ENCODE results near the gene CRMP1.

CRMP1 gene

DNA sequence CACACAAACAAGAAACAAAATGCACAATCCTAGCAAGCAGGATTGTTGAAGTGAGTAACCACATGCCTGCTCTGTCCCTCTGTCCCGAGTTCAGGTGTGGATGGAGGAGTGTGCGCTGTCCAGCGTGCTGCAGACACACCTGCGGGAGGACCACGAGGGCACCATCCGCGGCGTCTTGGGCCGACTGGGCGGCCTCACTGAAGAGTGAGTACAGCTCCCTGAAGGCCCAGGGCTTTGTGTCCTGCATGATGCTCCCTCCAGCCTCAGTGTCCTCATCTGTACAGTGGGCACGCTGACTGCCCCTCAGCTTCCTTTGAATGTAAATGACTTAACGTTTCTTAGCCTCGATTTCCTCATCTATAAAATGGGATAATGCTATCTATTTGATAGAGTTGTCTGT lies 99.4 kb downstream of the CRMP1 start:
- no peak for ATAC-seq (replicated peaks)
- Mint-ChIP-seq H3K4me1 (ENCODE audit: low read depth in 2 of 2) (no peaks in the 10 kb centered on the region), H3K27ac (no peak overlapping the region), H3K9me3 (peaks cover 0 to 7% of the 10 kb centered on the region in 2 donors), H3K36me3 (ENCODE audit: insufficient read depth) (no peaks in the 10 kb centered on the region), H3K4me3 (no peak overlapping the region), H3K27me3 (peaks cover 0 to 6% of the 10 kb centered on the region in 2 donors)
- no peak for DNase-seq

DNA sequence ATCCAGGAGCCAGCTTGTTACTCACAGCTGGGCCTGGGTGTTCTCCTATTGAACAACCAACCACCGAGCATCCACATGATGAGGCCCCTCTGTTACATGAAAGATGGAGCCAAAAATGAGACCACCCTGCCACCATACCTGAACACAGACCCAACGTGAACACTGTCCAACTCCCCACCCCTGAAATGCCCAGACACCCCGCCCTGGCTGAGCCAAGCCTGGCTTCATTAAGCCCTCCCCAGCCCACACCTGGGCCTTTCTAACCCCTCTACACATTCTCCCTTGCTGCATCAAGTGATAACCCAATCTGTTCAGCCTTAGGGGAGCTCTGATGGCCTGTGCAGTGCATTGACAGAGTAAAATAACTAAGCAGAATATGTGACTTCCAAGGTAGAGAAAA lies 101.2 kb downstream of the CRMP1 start:
- H3K27me3 Mint-ChIP-seq: no peaks in the 10 kb centered on the region
- no peak overlapping the region for H3K27ac Mint-ChIP-seq
- peaks cover 0 to 7% of the 10 kb centered on the region in 2 donors for H3K9me3 Mint-ChIP-seq
- no peak overlapping the region for H3K4me3 Mint-ChIP-seq
- no peaks in the 10 kb centered on the region for H3K4me1 Mint-ChIP-seq (ENCODE audit: low read depth in 2 of 2)
- ATAC-seq (replicated peaks) (no peak), DNase-seq (no peak)
- H3K36me3 Mint-ChIP-seq (ENCODE audit: insufficient read depth): no peaks in the 10 kb centered on the region

DNA sequence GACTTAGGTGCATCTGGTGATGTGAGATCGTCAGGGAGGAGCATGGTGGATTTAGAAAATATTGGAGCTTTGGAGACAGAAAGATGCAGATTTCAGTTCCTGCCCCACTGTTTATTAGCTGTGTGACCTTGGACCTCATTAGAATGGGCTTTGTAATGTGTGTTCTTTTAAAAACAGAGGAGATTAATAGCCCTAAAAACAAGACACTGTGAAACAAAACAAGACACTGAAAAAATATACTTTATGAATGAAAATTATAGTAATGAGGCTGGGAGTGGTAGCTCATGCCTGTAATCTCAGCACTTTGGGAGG lies 102.4 kb downstream of the CRMP1 start:
- Mint-ChIP-seq H3K4me3 (no peak overlapping the region), H3K27ac (no peak overlapping the region), H3K4me1 (ENCODE audit: low read depth in 2 of 2) (no peaks in the 10 kb centered on the region), H3K36me3 (ENCODE audit: insufficient read depth) (no peaks in the 10 kb centered on the region), H3K9me3 (no peaks in the 10 kb centered on the region), H3K27me3 (no peaks in the 10 kb centered on the region)
- ATAC-seq (replicated peaks): no peak
- DNase-seq: no peak

DNA sequence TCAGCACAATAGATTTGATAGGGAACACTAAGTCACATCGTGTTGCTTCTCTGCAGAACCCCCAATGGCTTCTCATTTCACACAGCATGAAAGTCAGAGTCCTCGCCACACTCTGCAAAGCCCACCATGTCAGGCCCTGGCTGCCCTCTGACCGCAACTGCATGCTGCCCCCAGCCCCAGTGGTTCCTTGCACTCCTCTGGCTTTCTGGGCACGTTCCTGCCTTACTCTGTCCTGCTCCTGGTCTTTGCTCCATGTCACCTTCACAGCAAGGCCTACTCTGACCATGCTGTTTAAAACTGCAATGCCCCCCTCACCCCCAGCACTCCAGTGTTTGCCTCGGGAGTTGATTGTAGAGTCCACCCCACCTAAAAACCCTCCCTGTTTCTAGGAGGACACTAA lies 103.7 kb downstream of the CRMP1 start:
- ATAC-seq (replicated peaks): no peak
- H3K4me1 Mint-ChIP-seq (ENCODE audit: low read depth in 2 of 2): no peaks in the 10 kb centered on the region
- no peaks in the 10 kb centered on the region for H3K9me3 Mint-ChIP-seq
- H3K4me3 Mint-ChIP-seq: no peak overlapping the region
- no peak overlapping the region for H3K27ac Mint-ChIP-seq
- H3K36me3 Mint-ChIP-seq (ENCODE audit: insufficient read depth): no peaks in the 10 kb centered on the region
- DNase-seq: no peak
- no peaks in the 10 kb centered on the region for H3K27me3 Mint-ChIP-seq

DNA sequence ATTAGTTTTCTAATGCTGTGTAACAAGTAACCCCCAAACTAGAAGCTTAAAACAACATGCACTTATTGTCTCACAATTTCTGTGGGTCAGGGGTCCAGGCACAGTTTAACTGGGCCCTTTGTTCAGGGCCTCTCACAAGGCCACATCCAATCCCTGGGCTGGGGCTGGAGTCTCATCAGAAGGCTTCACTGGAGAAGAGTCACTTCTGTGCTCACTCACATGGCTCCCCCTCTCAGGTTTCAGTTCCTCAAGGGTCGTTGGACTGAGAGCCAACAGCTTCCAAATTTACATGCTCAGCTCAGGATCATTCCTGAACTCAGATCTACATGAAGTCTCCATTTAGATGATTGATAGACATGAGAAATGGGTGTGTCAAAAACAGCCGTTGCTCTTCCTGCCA lies 104.7 kb downstream of the CRMP1 start:
- no peaks in the 10 kb centered on the region for H3K36me3 Mint-ChIP-seq (ENCODE audit: insufficient read depth)
- DNase-seq: no peak
- no peaks in the 10 kb centered on the region for H3K27me3 Mint-ChIP-seq
- H3K4me3 Mint-ChIP-seq: no peak overlapping the region
- peaks cover 0 to 4% of the 10 kb centered on the region in 2 donors for H3K4me1 Mint-ChIP-seq (ENCODE audit: low read depth in 2 of 2)
- no peak for ATAC-seq (replicated peaks)
- H3K9me3 Mint-ChIP-seq: no peaks in the 10 kb centered on the region
- no peak overlapping the region for H3K27ac Mint-ChIP-seq

DNA sequence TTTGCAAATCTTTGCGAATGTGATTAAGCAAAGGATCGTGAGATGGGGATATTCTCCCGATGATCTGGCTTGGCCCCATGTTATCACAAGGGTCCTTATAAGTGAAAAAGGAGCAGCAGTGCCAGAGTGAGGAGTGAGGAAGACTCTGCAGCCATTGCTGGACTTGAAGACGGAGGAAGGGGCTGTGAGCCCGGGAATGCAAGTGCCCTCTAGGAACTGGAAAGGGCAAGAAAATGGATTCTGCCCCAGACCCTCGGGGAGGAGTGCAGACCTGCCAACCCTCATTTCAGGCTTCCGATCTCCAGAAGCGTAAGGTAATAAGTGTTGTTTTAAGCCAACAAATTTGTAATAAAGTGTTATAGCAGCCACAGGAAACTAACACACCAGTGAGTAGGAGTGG lies 105.6 kb downstream of the CRMP1 start:
- DNase-seq (no peak), ATAC-seq (replicated peaks) (no peak)
- H3K4me1 Mint-ChIP-seq (ENCODE audit: low read depth in 2 of 2): peaks cover 0 to 4% of the 10 kb centered on the region in 2 donors
- H3K27me3 Mint-ChIP-seq: no peaks in the 10 kb centered on the region
- no peaks in the 10 kb centered on the region for H3K36me3 Mint-ChIP-seq (ENCODE audit: insufficient read depth)
- no peak overlapping the region for H3K27ac Mint-ChIP-seq
- no peak overlapping the region for H3K4me3 Mint-ChIP-seq
- no peaks in the 10 kb centered on the region for H3K9me3 Mint-ChIP-seq

DNA sequence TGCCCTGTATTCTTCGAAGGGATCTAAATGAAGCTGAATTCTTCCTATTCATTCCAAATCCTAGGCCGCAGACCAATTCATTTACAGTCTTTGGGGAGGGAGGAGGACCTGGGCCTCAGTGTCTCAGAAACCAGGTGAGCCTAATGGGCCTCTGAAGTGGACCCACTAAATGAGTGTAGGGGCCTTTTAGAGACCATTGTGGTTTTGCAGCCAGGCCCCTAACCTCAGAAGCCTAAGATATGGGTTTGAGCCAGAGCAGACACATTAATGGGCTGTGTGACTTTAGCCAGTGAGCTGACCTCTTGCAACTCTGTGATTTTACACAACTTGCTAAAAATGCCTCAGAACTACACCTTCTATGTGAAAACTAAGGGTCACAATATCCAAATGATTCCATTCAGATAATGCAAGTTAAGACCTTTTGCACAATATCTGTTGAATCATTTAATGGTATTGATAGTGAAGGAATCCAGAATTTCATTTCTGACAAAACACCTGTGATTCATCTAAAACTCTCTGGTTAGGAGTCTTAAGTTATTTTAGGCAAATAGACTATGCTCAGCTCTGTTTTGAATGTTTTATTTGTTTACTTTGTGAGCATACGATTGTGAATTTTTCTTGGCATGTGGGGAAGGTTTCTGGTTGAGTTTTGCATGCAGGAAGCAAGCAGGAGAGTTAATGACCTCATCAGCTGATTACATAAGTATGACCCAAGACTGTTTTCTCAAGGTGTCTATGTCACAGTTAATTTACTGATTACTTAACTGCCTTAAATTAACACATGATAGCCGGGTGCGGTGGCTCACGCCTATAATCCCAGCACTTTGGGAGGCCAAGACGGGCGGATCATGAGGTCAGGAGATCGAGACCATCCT lies 106.8 kb downstream of the CRMP1 start:
- H3K4me3 Mint-ChIP-seq: no peak overlapping the region
- H3K36me3 Mint-ChIP-seq (ENCODE audit: insufficient read depth): no peaks in the 10 kb centered on the region
- H3K9me3 Mint-ChIP-seq: no peaks in the 10 kb centered on the region
- H3K27me3 Mint-ChIP-seq: peaks cover 0 to 5% of the 10 kb centered on the region in 2 donors
- H3K27ac Mint-ChIP-seq: no peak overlapping the region
- DNase-seq (no peak), ATAC-seq (replicated peaks) (no peak)
- H3K4me1 Mint-ChIP-seq (ENCODE audit: low read depth in 2 of 2): peaks cover 0 to 6% of the 10 kb centered on the region in 2 donors

DNA sequence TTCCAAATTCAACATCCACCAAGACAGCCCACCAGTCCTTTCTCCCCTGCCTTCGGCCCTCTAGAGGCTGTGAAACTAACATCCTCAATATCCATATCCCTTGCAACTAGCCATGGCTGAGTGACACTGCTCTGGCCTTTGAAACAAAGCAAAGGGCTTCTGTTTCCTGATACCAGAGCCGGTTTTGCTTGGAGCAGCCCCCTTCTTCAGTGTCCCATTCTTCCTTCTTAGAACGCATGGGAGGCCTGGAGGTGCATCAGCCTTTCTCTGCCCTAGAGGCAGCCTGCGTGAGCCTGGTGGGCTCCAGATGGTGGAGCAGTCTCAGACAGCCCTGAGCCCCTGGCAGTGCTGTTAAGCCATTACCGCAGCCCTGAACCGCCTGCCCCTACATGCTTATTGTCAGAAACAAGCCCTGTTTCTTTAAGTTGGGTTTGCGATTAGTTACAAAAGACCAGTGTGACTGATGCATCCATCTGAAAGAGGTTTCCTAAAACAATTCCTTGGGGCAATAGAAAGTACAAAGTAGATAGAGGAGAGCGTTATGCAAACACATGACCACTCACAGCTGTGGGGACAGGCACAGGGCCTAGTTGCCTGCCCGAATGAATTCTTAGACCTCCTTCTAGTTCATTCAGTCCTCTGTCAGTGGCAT lies 107.8 kb downstream of the CRMP1 start:
- H3K36me3 Mint-ChIP-seq (ENCODE audit: insufficient read depth): no peaks in the 10 kb centered on the region
- H3K4me3 Mint-ChIP-seq: no peak overlapping the region
- ATAC-seq (replicated peaks) (no peak), DNase-seq (no peak)
- H3K27ac Mint-ChIP-seq: no peak overlapping the region
- peaks cover 0 to 9% of the 10 kb centered on the region in 2 donors for H3K27me3 Mint-ChIP-seq
- peaks cover 0 to 6% of the 10 kb centered on the region in 2 donors for H3K4me1 Mint-ChIP-seq (ENCODE audit: low read depth in 2 of 2)
- no peaks in the 10 kb centered on the region for H3K9me3 Mint-ChIP-seq

DNA sequence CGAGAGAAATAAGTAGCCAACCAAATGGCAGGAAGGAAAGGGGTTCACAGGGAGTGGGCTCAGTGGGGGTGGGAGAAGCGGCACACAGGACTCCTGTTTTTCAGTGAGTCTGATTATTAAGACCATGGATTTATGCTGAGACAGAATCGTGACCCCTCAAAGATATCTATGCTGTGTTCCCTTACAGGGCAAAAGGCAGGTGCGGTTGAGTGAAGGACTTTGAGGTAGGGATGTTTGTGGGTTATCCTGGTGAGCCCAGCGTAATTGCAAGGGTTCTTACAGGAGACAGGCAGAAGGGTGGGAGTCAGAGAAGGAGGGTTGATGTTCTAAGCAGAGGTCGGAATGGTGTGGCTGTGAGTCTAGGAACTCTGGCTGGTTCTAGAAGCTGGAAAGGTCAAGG lies 108.9 kb downstream of the CRMP1 start:
- Mint-ChIP-seq H3K27me3 (peaks cover 0 to 9% of the 10 kb centered on the region in 2 donors), H3K9me3 (no peaks in the 10 kb centered on the region), H3K4me3 (no peak overlapping the region), H3K27ac (no peak overlapping the region), H3K4me1 (ENCODE audit: low read depth in 2 of 2) (peaks cover 0 to 6% of the 10 kb centered on the region in 2 donors), H3K36me3 (ENCODE audit: insufficient read depth) (no peaks in the 10 kb centered on the region)
- DNase-seq (no peak), ATAC-seq (replicated peaks) (no peak)

DNA sequence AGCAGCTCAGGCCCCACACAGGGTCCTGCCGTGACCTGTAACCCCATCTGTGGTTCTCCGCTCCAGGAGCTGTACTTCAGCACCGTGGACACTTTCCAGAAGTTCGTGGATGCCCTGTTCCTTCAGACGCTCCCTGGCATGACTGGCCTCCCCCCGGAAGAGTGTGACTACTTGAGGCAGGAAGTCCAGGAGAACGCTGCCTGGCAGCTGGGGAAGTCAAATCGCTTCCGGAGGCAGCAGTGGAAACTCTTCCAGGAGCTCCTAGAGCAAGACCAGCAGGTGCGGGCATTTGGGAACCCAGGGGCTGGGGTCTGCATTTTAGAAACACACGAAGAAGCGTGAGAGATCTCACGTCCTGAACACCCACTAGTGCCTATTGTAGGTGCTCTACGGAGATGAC lies 109.4 kb downstream of the CRMP1 start:
- DNase-seq: no peak
- no peaks in the 10 kb centered on the region for H3K36me3 Mint-ChIP-seq (ENCODE audit: insufficient read depth)
- ATAC-seq (replicated peaks): no peak
- no peaks in the 10 kb centered on the region for H3K9me3 Mint-ChIP-seq
- H3K27ac Mint-ChIP-seq: no peak overlapping the region
- H3K27me3 Mint-ChIP-seq: peaks cover 0 to 9% of the 10 kb centered on the region in 2 donors
- H3K4me1 Mint-ChIP-seq (ENCODE audit: low read depth in 2 of 2): peaks cover 0 to 6% of the 10 kb centered on the region in 2 donors
- H3K4me3 Mint-ChIP-seq: no peak overlapping the region

DNA sequence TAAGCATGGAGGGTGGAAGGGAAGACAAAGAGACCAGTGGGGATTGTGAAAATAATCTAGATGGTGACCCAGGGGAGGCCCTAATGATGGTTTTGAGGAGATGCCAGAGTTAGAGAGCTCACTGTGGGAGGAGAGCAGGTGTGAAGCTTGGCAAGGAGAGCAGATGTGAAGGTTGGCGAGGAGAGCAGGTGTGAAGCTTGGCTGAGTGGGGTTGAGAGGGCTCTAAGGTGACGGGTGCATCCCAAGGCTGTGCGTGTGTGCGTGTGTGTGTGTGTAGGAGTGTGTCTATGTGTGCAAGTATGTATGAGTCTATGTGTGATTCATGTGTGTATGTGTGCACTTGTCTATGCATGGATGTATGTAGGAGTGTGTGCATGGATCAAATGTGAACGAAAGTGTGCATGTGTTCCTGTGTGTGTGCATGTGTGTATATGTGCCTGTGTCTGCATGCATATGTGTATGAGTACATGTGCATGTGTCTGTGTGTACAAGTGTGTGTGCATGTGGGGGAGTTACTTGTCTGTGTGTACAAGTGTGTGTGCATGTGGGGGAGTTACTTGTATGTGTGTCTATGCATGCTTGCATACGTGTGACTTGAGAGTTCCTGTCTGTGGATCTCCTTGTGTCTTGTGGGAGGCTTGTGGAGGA lies 109.9 kb downstream of the CRMP1 start:
- Mint-ChIP-seq H3K27ac (no peak overlapping the region), H3K9me3 (no peaks in the 10 kb centered on the region), H3K36me3 (ENCODE audit: insufficient read depth) (no peaks in the 10 kb centered on the region), H3K27me3 (peaks cover 0 to 9% of the 10 kb centered on the region in 2 donors), H3K4me3 (no peak overlapping the region), H3K4me1 (ENCODE audit: low read depth in 2 of 2) (peaks cover 0 to 6% of the 10 kb centered on the region in 2 donors)
- ATAC-seq (replicated peaks) (no peak), DNase-seq (no peak)

DNA sequence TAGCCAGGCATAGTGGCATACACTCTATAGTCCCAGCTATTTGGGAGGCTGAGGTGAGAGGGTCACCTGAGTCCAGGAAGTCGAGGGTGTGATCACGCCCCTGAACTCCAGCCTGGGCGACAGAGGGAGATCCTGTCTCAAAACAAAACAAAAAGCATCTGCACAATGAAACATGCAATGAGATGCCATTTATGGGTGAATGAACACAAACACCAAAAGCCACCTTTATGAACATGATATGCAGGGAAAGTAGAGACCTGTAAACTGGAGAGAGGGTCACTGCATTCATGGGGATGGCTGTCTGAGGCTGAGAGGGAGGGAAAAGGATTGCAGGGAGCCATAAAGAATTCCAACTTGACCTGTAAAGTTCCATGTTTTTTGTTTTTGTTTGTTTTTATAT lies 111.2 kb downstream of the CRMP1 start:
- Mint-ChIP-seq H3K9me3 (peaks cover 0 to 2% of the 10 kb centered on the region in 2 donors), H3K27ac (no peak overlapping the region), H3K27me3 (peaks cover 0 to 9% of the 10 kb centered on the region in 2 donors), H3K4me3 (no peak overlapping the region), H3K36me3 (ENCODE audit: insufficient read depth) (no peaks in the 10 kb centered on the region), H3K4me1 (ENCODE audit: low read depth in 2 of 2) (peaks cover 0 to 6% of the 10 kb centered on the region in 2 donors)
- ATAC-seq (replicated peaks) (no peak), DNase-seq (no peak)

DNA sequence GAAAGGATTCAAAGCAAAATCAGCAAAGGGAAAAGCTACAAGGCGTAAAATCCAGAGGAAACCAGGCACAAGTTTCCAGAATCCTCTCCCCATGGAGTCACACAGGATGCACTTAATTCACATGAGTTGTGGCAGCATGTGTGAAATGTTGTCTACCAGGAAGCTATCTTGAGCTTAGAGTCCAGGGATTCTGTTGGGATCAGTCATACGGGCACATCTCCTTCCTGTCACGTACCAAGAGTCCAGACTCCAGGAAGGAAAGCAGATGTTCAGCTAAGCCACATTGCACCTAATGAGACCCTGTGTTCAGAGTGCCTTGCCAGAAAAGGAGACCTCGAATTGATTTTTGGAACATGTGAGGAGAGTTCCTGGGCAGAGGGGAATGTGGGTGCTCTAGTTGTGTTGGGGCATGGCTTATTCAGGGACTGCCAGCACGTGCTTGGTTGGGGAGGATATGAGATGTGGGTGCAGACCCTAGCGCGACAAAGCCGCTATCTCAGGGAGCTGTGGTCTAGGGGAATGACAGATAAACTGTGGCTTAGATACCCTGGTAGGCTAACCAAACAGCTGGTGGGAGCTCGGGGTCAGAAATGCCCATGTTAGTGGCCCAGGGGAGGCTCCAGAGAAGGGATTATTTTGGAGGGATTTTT lies 111.9 kb downstream of the CRMP1 start:
- no peak for ATAC-seq (replicated peaks)
- Mint-ChIP-seq H3K4me3 (no peak overlapping the region), H3K27ac (no peak overlapping the region), H3K36me3 (ENCODE audit: insufficient read depth) (no peaks in the 10 kb centered on the region), H3K4me1 (ENCODE audit: low read depth in 2 of 2) (peaks cover 0 to 6% of the 10 kb centered on the region in 2 donors), H3K27me3 (peaks cover 0 to 9% of the 10 kb centered on the region in 2 donors), H3K9me3 (peaks cover 2 to 8% of the 10 kb centered on the region in 2 donors)
- no peak for DNase-seq

Data from effector memory CD8-positive, alpha-beta T cell (primary cell).